AG04449 (cell line): ENCODE measurements around the gene TRABD2B.

Experiments used
- CTCF ChIA-PET: fragments of 350-600 bp; formaldehyde crosslinking; extraction: SDS; loops from one replicate; lab custom pipeline; 2021; ENCODE audit warnings: antibody characterized with exemption; lab: Yijun Ruan, JAX
- POLR2A ChIA-PET: fragments of 400-600, 350-600 bp; formaldehyde crosslinking; extraction: SDS; loops from one replicate; lab custom pipeline; 2020; ENCODE audit warnings: antibody characterized with exemption, inconsistent platforms; lab: Yijun Ruan, JAX
- DNase-seq: peaks from one replicate; pipeline ENCODE4 v3.0.0-alpha.2; 2010; ENCODE audit warnings: low read depth, low spot score
- H3K4me3 ChIP-seq: 2 replicates; pipeline ENCODE4 v1.5.1; 2011; ENCODE audit warnings: low read depth, mild to moderate bottlenecking, control low read depth, low read length
- CTCF ChIP-seq: IDR thresholded peaks from one replicate; pipeline ENCODE4 v1.5.1; 2011; ENCODE audit warnings: mild to moderate bottlenecking, moderate library complexity, low read length, control low read depth, inconsistent platforms; ENCODE audit not compliant: insufficient read depth; ENCODE audit errors: missing control alignments

The TRABD2B gene

GRCh38 chr1:47985018-47985417 is 12.2 kb downstream of the TRABD2B start:
- H3K4me3 ChIP-seq, result no peak overlapping the region
- ChIA-PET CTCF (interaction anchor here (1.0 kb wide), 1 partner anchor 12 kb away, joined by 5 read pairs; the partner anchor contains the start of gene TRABD2B), POLR2A (no interaction called here)
- TF ChIP-seq CTCF, result no peak
- no peak for DNase-seq

- DNase-seq, result no peak
- POLR2A ChIA-PET, result no interaction called here
- no peak overlapping the region for H3K4me3 ChIP-seq
- no peak for TF ChIP-seq CTCF
- CTCF ChIA-PET, result interaction anchor here (1.0 kb wide), 1 partner anchor 13 kb away, joined by 5 read pairs; the partner anchor contains the start of gene TRABD2B
Measured at GRCh38 chr1:47984175-47984789, 12.9 kb downstream of the TRABD2B start.

GRCh38 chr1:47983691-47984090 is 13.5 kb downstream of the TRABD2B start:
- ChIA-PET CTCF (interaction anchor here (0.7 to 1.0 kb wide), 2 partner anchors 15 to 546 kb away, joined by 3 read pairs; partner anchors contain the start of gene FOXD2), POLR2A (no interaction called here)
- no peak overlapping the region for H3K4me3 ChIP-seq
- TF ChIP-seq CTCF, result no peak
- no peak for DNase-seq

GRCh38 chr1:47981667-47982350 is 15.4 kb downstream of the TRABD2B start:
- no peak for DNase-seq
- POLR2A ChIA-PET, result no interaction called here
- no peak for TF ChIP-seq CTCF
- CTCF ChIA-PET, result interaction anchor here (0.7 kb wide), 1 partner anchor 147 kb away, joined by 3 read pairs; no protein-coding TSS in a partner anchor
- H3K4me3 ChIP-seq, result no peak overlapping the region

GRCh38 chr1:47980501-47980900 is 16.7 kb downstream of the TRABD2B start:
- no peak for DNase-seq
- no peak overlapping the region for H3K4me3 ChIP-seq
- TF ChIP-seq CTCF, result no peak
- ChIA-PET POLR2A (no interaction called here), CTCF (no interaction called here)

GRCh38 chr1:47979724-47980123 is 17.5 kb downstream of the TRABD2B start:
- ChIA-PET POLR2A (no interaction called here), CTCF (no interaction called here)
- no peak for DNase-seq
- no peak for TF ChIP-seq CTCF
- H3K4me3 ChIP-seq, result no peak overlapping the region
